Right renal cortex interstitium (tissue), 3 donors: ENCODE results near the gene AGR2. TPM values are rescaled to one million over a fixed set of nuclear protein-coding genes. Genes with fewer than 3 reads are reported as not detected.

Experiments
- DNase-seq, 3 donors: peaks; one replicate each; pipeline ENCODE4 v3.0.0-alpha.2; 2013; ENCODE audit warnings: low read depth in 3 of 3, low spot score in 2 of 3
- polyA plus RNA-seq, 3 donors: library from polyadenylated mRNA; unstranded; fragments of 120-200 nt; gene quantifications; one replicate each; pipeline ENCODE4 v1.2.1, GENCODE V29; 2013; ENCODE audit not compliant: insufficient read length in 3 of 3

Gene AGR2
- polyA plus RNA-seq, 3 donors = 56.4 to 75.9 (median 75.7) TPM

DNA sequence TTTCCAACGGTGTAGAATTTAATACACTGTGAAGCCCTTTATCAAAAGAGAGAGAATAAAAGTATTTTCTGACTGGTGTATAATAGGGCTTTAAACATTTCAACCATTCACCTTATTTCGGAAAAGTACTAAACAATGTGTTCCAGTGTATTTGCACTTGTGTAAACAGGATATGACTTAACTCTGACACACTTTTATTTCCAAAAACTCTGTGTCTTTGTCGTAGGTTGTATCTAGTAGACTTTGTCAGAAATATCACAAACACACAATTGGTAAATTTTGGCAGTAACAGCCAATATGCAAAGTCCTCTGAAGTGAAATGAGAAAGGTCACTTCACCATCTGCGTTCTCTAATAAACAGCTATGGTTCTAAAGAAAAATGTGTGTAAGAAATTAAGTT, 61.6 kb downstream of the AGR2 start:
- DNase-seq = no peak

DNA sequence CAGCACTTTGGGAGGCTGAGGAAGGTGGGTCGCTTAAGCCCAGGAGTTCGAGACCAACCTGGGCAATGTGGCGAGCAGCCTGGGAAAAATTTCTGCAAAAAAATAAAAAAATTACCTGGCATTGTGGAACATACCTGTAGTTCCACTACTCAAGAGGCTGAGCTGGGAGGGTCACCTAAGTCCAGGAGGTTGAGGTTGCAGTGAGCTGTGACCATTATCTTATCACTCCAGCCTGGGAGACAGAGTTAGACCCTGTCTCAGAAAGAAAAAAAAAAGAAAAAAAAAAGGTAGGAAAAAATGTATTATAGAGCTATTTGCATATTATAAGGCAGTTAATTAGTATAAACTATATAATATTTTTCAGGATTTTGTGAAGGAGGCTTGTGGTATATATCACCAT, 62.3 kb downstream of the AGR2 start:
- DNase-seq = no peak

Other genes with a start within 250 kb of the AGR2 start
- 10 to 100 TPM; 33.3 to 36.2 (median 36.0) TPM for gene ANKMY2, start 159.2 kb downstream of the AGR2 start, polyA plus RNA-seq
- gene BZW2, start 158.8 kb downstream of the AGR2 start, polyA plus RNA-seq = 10 to 100 TPM; 79.1 to 82.1 (median 79.3) TPM
- gene TSPAN13, start 51.2 kb downstream of the AGR2 start, polyA plus RNA-seq = 10 to 100 TPM; 26.7 to 30.3 (median 30.2) TPM
- 1 to 10 TPM; 2.1 to 2.9 (median 2.4) TPM for gene AGR3, start 77.0 kb upstream of the AGR2 start, polyA plus RNA-seq